Suprapubic skin (tissue), 4 donors: ENCODE results near the gene CDC16.

ENCODE experiments used
- EP300 ChIP-seq: sonication (generic); formaldehyde crosslinking; IDR thresholded peaks from one replicate; pipeline ENCODE4 v1.6.1; 2017; ENCODE audit warnings: antibody characterized with exemption
- POLR2A ChIP-seq, 2 donors: fragments of 450-650 bp; IDR thresholded peaks; one replicate each; pipeline ENCODE4 v1.6.1; 2017; ENCODE audit warnings: antibody characterized with exemption in 2 of 2, mild to moderate bottlenecking in 2 of 2, moderate library complexity in 2 of 2
- POLR2AphosphoS5 ChIP-seq, 3 donors: sonication (generic); formaldehyde crosslinking; IDR thresholded peaks; one replicate each; pipeline ENCODE4 v1.6.1; 2017; ENCODE audit warnings: antibody characterized with exemption in 3 of 3
- TF ChIP-seq, protein P1 (sequence below), 2 donors: fragments of 200-600 bp in 1 of 2; fragments of 450-650 bp in 1 of 2; sonication (generic) in 1 of 2; IDR thresholded peaks; one replicate each; pipeline ENCODE4 v1.5.1; 2016 to 2019; ENCODE audit warnings: antibody characterized with exemption in 2 of 2, mild to moderate bottlenecking in 1 of 2, moderate library complexity in 1 of 2

DNA sequence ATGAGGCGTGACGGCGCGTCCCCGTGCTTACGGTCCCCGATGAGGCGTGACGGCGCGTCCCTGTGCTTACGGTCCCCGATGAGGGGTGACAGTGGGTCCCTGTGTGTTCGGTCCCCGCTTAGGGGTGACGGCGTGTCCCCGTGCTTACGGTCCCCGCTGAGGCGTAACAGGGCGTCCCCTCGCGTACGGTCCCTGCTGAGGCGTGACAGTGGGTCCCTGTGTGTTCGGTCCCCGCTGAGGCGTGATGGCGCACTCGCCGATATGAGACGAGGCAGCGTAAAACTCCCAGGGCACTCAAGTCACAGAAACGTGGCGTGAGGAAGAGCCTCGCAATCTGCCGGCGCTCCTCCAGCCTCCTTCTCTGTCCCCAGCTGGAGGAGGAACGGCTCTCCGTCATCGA, 34.7 kb upstream of the CDC16 start:
- TF ChIP-seq, protein P1, sequence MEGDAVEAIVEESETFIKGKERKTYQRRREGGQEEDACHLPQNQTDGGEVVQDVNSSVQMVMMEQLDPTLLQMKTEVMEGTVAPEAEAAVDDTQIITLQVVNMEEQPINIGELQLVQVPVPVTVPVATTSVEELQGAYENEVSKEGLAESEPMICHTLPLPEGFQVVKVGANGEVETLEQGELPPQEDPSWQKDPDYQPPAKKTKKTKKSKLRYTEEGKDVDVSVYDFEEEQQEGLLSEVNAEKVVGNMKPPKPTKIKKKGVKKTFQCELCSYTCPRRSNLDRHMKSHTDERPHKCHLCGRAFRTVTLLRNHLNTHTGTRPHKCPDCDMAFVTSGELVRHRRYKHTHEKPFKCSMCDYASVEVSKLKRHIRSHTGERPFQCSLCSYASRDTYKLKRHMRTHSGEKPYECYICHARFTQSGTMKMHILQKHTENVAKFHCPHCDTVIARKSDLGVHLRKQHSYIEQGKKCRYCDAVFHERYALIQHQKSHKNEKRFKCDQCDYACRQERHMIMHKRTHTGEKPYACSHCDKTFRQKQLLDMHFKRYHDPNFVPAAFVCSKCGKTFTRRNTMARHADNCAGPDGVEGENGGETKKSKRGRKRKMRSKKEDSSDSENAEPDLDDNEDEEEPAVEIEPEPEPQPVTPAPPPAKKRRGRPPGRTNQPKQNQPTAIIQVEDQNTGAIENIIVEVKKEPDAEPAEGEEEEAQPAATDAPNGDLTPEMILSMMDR (IDR thresholded peaks at IDR 0.05), result no peak
- TF ChIP-seq POLR2A (IDR thresholded peaks at IDR 0.05), result no peak
- TF ChIP-seq POLR2AphosphoS5 (IDR thresholded peaks at IDR 0.05), result no peak
- no peak for TF ChIP-seq EP300
